ENCODE data around the gene MPV17L2.

The MPV17L2 gene

GRCh38 chr19:18219911-18220631 is 27.1 kb downstream of the MPV17L2 start:
- no peak for DNase-seq

GRCh38 chr19:18220632-18221275 is 27.7 kb downstream of the MPV17L2 start:
- no peak for DNase-seq

- no peak for DNase-seq
These were observed 29.1 kb downstream of the MPV17L2 start for GRCh38 chr19:18221815-18222725.

- no peak for DNase-seq
These were observed 31.0 kb downstream of the MPV17L2 start for GRCh38 chr19:18223860-18224524.

GRCh38 chr19:18224525-18225354 is 31.7 kb downstream of the MPV17L2 start:
- DNase-seq = peak; percentile 52

GRCh38 chr19:18225355-18225701 is 32.3 kb downstream of the MPV17L2 start:
- no peak for DNase-seq

- DNase-seq = no peak
These were observed 32.9 kb downstream of the MPV17L2 start, which contains the start of gene PDE4C for GRCh38 chr19:18225702-18226468. PDE4C (minus strand) TSS chr19:18226438; CDS start chr19:18226415, 23 bp downstream.

GRCh38 chr19:18226956-18227780 is 34.1 kb downstream of the MPV17L2 start:
- DNase-seq = no peak

GRCh38 chr19:18227781-18228271 is 34.8 kb downstream of the MPV17L2 start:
- no peak for DNase-seq

GRCh38 chr19:18229474-18229873 is 36.5 kb downstream of the MPV17L2 start:
- no peak for DNase-seq

GRCh38 chr19:18229915-18230314 is 36.9 kb downstream of the MPV17L2 start:
- DNase-seq = no peak

- DNase-seq = no peak
These were observed 38.1 kb downstream of the MPV17L2 start for GRCh38 chr19:18230941-18231734.

- no peak for DNase-seq
These were observed 38.8 kb downstream of the MPV17L2 start for GRCh38 chr19:18231775-18232174.

GRCh38 chr19:18232540-18233223 is 39.7 kb downstream of the MPV17L2 start:
- peak; percentile 44 for DNase-seq

GRCh38 chr19:18233224-18233825 is 40.3 kb downstream of the MPV17L2 start:
- DNase-seq = no peak

- no peak for DNase-seq
These were observed 41.2 kb downstream of the MPV17L2 start for GRCh38 chr19:18234194-18234593.

- DNase-seq = no peak
These were observed 46.3 kb downstream of the MPV17L2 start for GRCh38 chr19:18239303-18239702.

- DNase-seq = no peak
These were observed 52.3 kb downstream of the MPV17L2 start for GRCh38 chr19:18245297-18245696.
